ENCODE results near the gene MBOAT1. TPM values are rescaled to one million over a fixed set of nuclear protein-coding genes. Genes with fewer than 3 reads are reported as not detected.

The MBOAT1 gene
- total RNA-seq, 4 donors from 2014 or later, result 5.3 to 18.8 (median 8.2) TPM

GRCh38 chr6:20169119-20169557, 43.1 kb downstream of the MBOAT1 start:
- H3K27me3 ChIP-seq, result no peaks in the 10 kb centered on the region
- H3K4me1 ChIP-seq, result peaks cover 16% of the 10 kb centered on the region
- no peak overlapping the region for H3K4me3 ChIP-seq
- no peak for DNase-seq (ENCODE audit: low spot score in 2 of 2)
- TF ChIP-seq POLR2AphosphoS5 (IDR thresholded peaks at IDR 0.05) (peak in 1 of 3 donors; percentile 40), EP300 (IDR thresholded peaks at IDR 0.05) (no peak)
- 74% methylated on average over 2 of the region's 2 CpGs for WGBS
- H3K36me3 ChIP-seq, result peaks cover 4% of the 10 kb centered on the region
- no peaks in the 10 kb centered on the region for H3K9me3 ChIP-seq
- peak overlapping the region; percentile 30 for H3K27ac ChIP-seq

DNA sequence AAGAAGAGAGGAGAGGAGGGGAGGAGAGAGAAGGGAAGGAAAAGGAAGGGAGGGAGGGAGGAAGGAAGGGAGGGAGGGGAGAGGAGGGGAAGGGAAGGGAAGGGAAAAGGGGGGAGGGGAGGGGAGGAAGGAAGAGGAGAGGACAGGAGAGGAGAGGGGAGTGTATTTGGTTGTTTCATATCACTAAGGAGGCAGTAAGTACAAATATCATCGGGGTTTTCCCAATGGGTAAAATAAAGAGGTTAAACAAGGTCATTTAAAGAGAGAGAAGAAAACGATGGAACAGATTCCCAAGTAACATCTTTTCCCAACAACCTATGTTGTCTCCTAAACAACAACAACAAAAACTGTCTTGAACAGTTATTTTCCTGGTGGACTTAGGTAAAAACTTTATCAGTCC, 43.6 kb downstream of the MBOAT1 start:
- H3K4me1 ChIP-seq, result peaks cover 16% of the 10 kb centered on the region
- no peaks in the 10 kb centered on the region for H3K27me3 ChIP-seq
- H3K27ac ChIP-seq, result no peak overlapping the region
- TF ChIP-seq POLR2A (IDR thresholded peaks at IDR 0.05) (no peak), POLR2AphosphoS5 (IDR thresholded peaks at IDR 0.05) (no peak), EP300 (IDR thresholded peaks at IDR 0.05) (no peak), CTCF (IDR thresholded peaks at IDR 0.05) (no peak)
- no peak overlapping the region for H3K4me3 ChIP-seq
- no peaks in the 10 kb centered on the region for H3K9me3 ChIP-seq
- 37% methylated on average over 2 of the region's 2 CpGs for WGBS
- DNase-seq (ENCODE audit: low spot score in 2 of 2), result no peak
- peaks cover 4% of the 10 kb centered on the region for H3K36me3 ChIP-seq

DNA sequence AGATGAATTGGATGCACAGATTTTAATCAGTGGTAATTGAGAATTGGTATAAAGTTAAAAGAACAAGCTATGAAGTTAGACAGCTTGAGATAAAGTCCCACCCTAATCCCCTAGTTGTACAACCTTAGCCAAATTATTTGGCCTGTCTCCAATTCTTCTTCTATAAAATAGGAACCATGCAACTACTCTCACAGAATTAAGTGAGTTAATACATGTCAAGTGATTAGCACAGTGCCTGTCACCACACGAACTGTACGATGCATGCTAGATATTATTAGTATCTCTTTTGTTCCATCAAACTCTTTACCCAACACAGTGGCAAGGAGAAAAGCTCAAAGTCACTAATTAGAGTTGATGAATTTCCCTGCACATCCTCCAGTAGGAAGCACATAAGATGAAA, 44.7 kb downstream of the MBOAT1 start:
- no peak for DNase-seq (ENCODE audit: low spot score in 2 of 2)
- 48% methylated on average over 2 of the region's 2 CpGs for WGBS
- H3K9me3 ChIP-seq, result no peaks in the 10 kb centered on the region

GRCh38 chr6:20166210-20166609, 46.1 kb downstream of the MBOAT1 start:
- Histone ChIP-seq H3K27ac (no peak overlapping the region), H3K4me1 (peaks cover 16% of the 10 kb centered on the region), H3K4me3 (no peak overlapping the region), H3K36me3 (peaks cover 4% of the 10 kb centered on the region), H3K27me3 (no peaks in the 10 kb centered on the region), H3K9me3 (no peaks in the 10 kb centered on the region)
- no peak for DNase-seq (ENCODE audit: low spot score in 2 of 2)
- 98% methylated on average over 2 of the region's 2 CpGs for WGBS
- TF ChIP-seq POLR2AphosphoS5 (IDR thresholded peaks at IDR 0.05) (no peak), CTCF (IDR thresholded peaks at IDR 0.05) (no peak), POLR2A (IDR thresholded peaks at IDR 0.05) (no peak), EP300 (IDR thresholded peaks at IDR 0.05) (no peak)

More for the DNA sequence above, 44.7 kb downstream of the MBOAT1 start:
- H3K27me3 ChIP-seq, result no peaks in the 10 kb centered on the region
- H3K27ac ChIP-seq, result no peak overlapping the region
- TF ChIP-seq CTCF (IDR thresholded peaks at IDR 0.05), result no peak
- no peak for TF ChIP-seq POLR2AphosphoS5 (IDR thresholded peaks at IDR 0.05)
- TF ChIP-seq POLR2A (IDR thresholded peaks at IDR 0.05), result no peak
- TF ChIP-seq EP300 (IDR thresholded peaks at IDR 0.05), result no peak
- peaks cover 4% of the 10 kb centered on the region for H3K36me3 ChIP-seq
- H3K4me1 ChIP-seq, result peaks cover 16% of the 10 kb centered on the region
- H3K4me3 ChIP-seq, result no peak overlapping the region

GRCh38 chr6:20162515-20162914, 49.8 kb downstream of the MBOAT1 start:
- TF ChIP-seq EP300 (IDR thresholded peaks at IDR 0.05) (no peak), CTCF (IDR thresholded peaks at IDR 0.05) (no peak), POLR2AphosphoS5 (IDR thresholded peaks at IDR 0.05) (no peak), POLR2A (IDR thresholded peaks at IDR 0.05) (no peak)
- Histone ChIP-seq H3K27ac (no peak overlapping the region), H3K36me3 (peaks cover 4% of the 10 kb centered on the region), H3K27me3 (no peaks in the 10 kb centered on the region), H3K4me1 (peaks cover 5% of the 10 kb centered on the region), H3K4me3 (no peak overlapping the region), H3K9me3 (no peaks in the 10 kb centered on the region)
- WGBS, result 76% methylated on average over 2 of the region's 2 CpGs
- DNase-seq (ENCODE audit: low spot score in 2 of 2), result no peak

Data from suprapubic skin (tissue), 4 donors.